ENCODE data around the gene CCDC197. TPM values are rescaled to one million over a fixed set of nuclear protein-coding genes. Genes with fewer than 3 reads are reported as not detected.

CCDC197 gene
- total RNA-seq, 1 experiment from 2014 or later = not detected

DNA sequence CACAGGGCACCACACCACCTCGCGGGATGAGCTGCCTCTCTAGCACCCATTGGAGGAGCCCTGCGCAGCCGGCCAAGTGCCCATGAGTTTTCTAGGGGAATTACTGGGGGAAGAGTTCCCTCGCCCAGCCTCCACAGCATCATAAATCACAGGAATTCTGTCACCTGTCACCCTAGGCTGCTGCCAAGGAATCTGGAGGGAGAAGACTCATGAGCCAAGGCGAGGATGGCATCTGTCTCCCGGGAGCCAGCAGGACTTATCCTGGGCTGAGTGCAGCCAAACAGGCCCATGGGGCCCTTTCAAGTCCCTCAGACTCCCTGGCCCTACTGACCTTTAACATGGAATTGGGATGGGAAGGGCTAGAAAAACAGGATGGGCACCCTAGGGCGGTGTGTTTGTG lies 21.2 kb downstream of the CCDC197 start:
- peak overlapping the region; percentile 53 for H3K4me2 ChIP-seq
- H3K9me2 ChIP-seq (ENCODE audit: insufficient read depth) = no peaks in the 10 kb centered on the region
- H3K9me3 ChIP-seq (ENCODE audit: insufficient read depth, low read depth) = no peaks in the 10 kb centered on the region
- POLR2A ChIA-PET (ENCODE audit: unreplicated experiment) = no interaction called here
- CTCF ChIA-PET = no interaction called here
- no peak overlapping the region for H3K27ac ChIP-seq
- no TSS peak for BruUV-seq (replicated peaks)
- H2AFZ ChIP-seq = no peak overlapping the region
- TF ChIP-seq EZH2 (IDR thresholded peaks at IDR 0.05; ENCODE audit: low read depth) = no peak
- TF ChIP-seq, protein P1, sequence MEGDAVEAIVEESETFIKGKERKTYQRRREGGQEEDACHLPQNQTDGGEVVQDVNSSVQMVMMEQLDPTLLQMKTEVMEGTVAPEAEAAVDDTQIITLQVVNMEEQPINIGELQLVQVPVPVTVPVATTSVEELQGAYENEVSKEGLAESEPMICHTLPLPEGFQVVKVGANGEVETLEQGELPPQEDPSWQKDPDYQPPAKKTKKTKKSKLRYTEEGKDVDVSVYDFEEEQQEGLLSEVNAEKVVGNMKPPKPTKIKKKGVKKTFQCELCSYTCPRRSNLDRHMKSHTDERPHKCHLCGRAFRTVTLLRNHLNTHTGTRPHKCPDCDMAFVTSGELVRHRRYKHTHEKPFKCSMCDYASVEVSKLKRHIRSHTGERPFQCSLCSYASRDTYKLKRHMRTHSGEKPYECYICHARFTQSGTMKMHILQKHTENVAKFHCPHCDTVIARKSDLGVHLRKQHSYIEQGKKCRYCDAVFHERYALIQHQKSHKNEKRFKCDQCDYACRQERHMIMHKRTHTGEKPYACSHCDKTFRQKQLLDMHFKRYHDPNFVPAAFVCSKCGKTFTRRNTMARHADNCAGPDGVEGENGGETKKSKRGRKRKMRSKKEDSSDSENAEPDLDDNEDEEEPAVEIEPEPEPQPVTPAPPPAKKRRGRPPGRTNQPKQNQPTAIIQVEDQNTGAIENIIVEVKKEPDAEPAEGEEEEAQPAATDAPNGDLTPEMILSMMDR (conservative IDR thresholded peaks at IDR 0.05) = no peak
- no peaks in the 10 kb centered on the region for H3K36me3 ChIP-seq (ENCODE audit: low read depth)
- no peaks in the 10 kb centered on the region for H3K79me2 ChIP-seq (ENCODE audit: low read depth)
- DNase-seq = no peak
- peaks cover 29% of the 10 kb centered on the region for H3K4me1 ChIP-seq (replicated peaks; ENCODE audit: insufficient read depth)
- H4K20me1 ChIP-seq (ENCODE audit: insufficient read depth) = no peaks in the 10 kb centered on the region
- intact Hi-C loops (cut with micrococcal nuclease; ENCODE audit: unreplicated experiment) = no loop called here
- H3F3A ChIP-seq (ENCODE audit: insufficient read depth, low read depth) = peaks cover 4% of the 10 kb centered on the region; the same call in 1 of the 2 replicates
- H3K27me3 ChIP-seq (ENCODE audit: insufficient read depth, low read depth) = no peaks in the 10 kb centered on the region
- H3K4me3 ChIP-seq = no peak overlapping the region

DNA sequence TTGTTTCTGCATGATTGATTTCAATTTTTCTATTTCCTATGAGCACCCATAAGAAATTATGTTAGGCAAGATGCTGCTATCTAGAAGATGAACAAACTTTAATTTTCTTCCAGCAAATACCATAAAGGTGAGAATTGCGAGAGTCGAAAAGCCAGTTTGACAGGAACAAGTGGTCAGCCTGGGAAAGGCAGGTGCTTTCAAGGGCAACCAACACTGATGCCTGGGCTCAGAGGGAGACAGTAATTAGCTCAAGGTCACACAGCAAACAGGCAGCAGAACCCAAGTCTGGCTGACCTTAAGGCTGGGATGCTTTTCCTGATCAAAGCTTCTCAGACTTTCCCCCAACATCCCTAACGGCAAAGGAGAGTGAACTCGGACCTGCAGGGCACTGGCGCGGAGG lies 22.2 kb downstream of the CCDC197 start:
- peak overlapping the region; percentile 53 for H3K4me2 ChIP-seq
- H4K20me1 ChIP-seq (ENCODE audit: insufficient read depth) = no peaks in the 10 kb centered on the region
- no TSS peak for BruUV-seq (replicated peaks)
- H3K27me3 ChIP-seq (ENCODE audit: insufficient read depth, low read depth) = no peaks in the 10 kb centered on the region
- CTCF ChIA-PET = no interaction called here
- no peak overlapping the region for H3K27ac ChIP-seq
- no peak overlapping the region for H3K4me3 ChIP-seq
- intact Hi-C loops (cut with micrococcal nuclease; ENCODE audit: unreplicated experiment) = no loop called here
- H3K9me3 ChIP-seq (ENCODE audit: insufficient read depth, low read depth) = no peaks in the 10 kb centered on the region
- no peaks in the 10 kb centered on the region for H3K36me3 ChIP-seq (ENCODE audit: low read depth)
- TF ChIP-seq EZH2 (IDR thresholded peaks at IDR 0.05; ENCODE audit: low read depth) = no peak
- TF ChIP-seq, protein P1 (conservative IDR thresholded peaks at IDR 0.05) = no peak
- no peak overlapping the region for H2AFZ ChIP-seq
- H3F3A ChIP-seq (ENCODE audit: insufficient read depth, low read depth) = peaks cover 4% of the 10 kb centered on the region; the same call in 1 of the 2 replicates
- DNase-seq = peak in 1 of 2 experiments; percentile 75
- POLR2A ChIA-PET (ENCODE audit: unreplicated experiment) = no interaction called here
- no peaks in the 10 kb centered on the region for H3K9me2 ChIP-seq (ENCODE audit: insufficient read depth)
- no peaks in the 10 kb centered on the region for H3K79me2 ChIP-seq (ENCODE audit: low read depth)
- H3K4me1 ChIP-seq (replicated peaks; ENCODE audit: insufficient read depth) = peaks cover 29% of the 10 kb centered on the region

DNA sequence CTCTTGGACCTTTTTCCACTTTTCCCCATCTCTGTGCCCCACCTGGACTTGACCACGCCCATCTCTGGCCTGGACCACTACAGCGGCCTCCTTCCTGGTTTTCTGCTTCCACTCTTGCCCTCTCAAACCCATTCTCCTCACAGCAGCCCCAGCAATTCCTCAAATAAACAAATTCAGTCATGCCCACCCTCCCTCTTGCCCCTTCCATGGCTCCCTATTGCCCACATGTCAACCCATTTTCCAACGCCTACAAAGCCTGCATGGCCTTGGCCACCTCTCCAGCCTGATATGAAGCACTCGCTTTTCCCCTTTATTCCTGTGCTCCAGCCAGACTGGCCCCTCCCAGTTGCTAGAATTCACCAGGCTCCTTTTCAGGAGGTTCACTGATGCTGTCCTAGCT lies 23.2 kb downstream of the CCDC197 start:
- H3K4me3 ChIP-seq = no peak overlapping the region
- H3K9me2 ChIP-seq (ENCODE audit: insufficient read depth) = no peaks in the 10 kb centered on the region
- H3K27me3 ChIP-seq (ENCODE audit: insufficient read depth, low read depth) = no peaks in the 10 kb centered on the region
- BruUV-seq (replicated peaks) = no TSS peak
- CTCF ChIA-PET = interaction anchor here (0.6 kb wide), 1 partner anchor 1106 kb away, joined by 3 read pairs; no protein-coding TSS in a partner anchor
- intact Hi-C loops (cut with micrococcal nuclease; ENCODE audit: unreplicated experiment) = no loop called here
- H3K27ac ChIP-seq = no peak overlapping the region
- no peak for DNase-seq
- no peak overlapping the region for H2AFZ ChIP-seq
- peaks cover 29% of the 10 kb centered on the region for H3K4me1 ChIP-seq (replicated peaks; ENCODE audit: insufficient read depth)
- no peaks in the 10 kb centered on the region for H3K36me3 ChIP-seq (ENCODE audit: low read depth)
- TF ChIP-seq EZH2 (IDR thresholded peaks at IDR 0.05; ENCODE audit: low read depth) = no peak
- TF ChIP-seq, protein P1 (conservative IDR thresholded peaks at IDR 0.05) = no peak
- no peaks in the 10 kb centered on the region for H3K9me3 ChIP-seq (ENCODE audit: insufficient read depth, low read depth)
- POLR2A ChIA-PET (ENCODE audit: unreplicated experiment) = no interaction called here
- H3K79me2 ChIP-seq (ENCODE audit: low read depth) = no peaks in the 10 kb centered on the region
- peaks cover 4% of the 10 kb centered on the region; the same call in 1 of the 2 replicates for H3F3A ChIP-seq (ENCODE audit: insufficient read depth, low read depth)
- H4K20me1 ChIP-seq (ENCODE audit: insufficient read depth) = no peaks in the 10 kb centered on the region
- no peak overlapping the region for H3K4me2 ChIP-seq
